ENCODE measurements around the gene REP15.

DNA sequence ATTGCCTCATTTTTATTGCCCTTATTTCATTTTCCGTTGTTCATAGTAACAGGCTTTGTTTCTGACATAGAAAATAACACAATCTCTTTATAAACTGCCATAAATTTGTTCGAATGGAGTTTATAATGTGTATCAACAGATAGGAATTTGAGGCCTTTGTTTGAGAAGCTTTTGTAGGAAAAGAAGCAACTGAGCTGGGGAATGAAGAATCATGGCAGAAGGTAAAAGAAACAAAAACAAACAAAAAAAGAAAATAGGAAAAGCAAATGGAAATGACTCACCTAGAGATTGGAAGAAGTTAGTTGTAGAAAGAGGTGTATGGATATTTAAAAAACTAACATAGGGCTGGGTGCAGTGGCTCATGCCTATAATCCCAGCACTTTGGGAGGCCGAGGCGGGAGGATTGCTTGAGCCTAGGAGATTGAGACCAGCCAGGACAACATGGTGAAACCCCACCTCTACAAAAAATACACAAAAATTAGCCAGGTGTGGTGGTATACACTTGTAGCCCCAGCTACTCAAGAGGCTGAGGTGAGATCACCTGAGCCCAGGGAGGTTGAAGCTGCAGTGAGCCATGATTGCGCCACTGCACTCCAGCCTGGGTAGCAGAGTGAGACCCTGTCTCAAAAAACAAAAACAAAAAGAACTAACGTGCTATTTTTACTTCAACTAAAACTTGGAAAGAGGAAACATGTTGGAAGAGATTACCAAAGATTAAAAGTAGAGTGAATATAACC lies 523 bp upstream of the REP15 start:
- no peak for TF ChIP-seq EP300 (IDR thresholded peaks at IDR 0.05; ENCODE audit: low read depth)
- TF ChIP-seq, protein P1, sequence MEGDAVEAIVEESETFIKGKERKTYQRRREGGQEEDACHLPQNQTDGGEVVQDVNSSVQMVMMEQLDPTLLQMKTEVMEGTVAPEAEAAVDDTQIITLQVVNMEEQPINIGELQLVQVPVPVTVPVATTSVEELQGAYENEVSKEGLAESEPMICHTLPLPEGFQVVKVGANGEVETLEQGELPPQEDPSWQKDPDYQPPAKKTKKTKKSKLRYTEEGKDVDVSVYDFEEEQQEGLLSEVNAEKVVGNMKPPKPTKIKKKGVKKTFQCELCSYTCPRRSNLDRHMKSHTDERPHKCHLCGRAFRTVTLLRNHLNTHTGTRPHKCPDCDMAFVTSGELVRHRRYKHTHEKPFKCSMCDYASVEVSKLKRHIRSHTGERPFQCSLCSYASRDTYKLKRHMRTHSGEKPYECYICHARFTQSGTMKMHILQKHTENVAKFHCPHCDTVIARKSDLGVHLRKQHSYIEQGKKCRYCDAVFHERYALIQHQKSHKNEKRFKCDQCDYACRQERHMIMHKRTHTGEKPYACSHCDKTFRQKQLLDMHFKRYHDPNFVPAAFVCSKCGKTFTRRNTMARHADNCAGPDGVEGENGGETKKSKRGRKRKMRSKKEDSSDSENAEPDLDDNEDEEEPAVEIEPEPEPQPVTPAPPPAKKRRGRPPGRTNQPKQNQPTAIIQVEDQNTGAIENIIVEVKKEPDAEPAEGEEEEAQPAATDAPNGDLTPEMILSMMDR (IDR thresholded peaks at IDR 0.05): no peak
- TF ChIP-seq POLR2AphosphoS5 (IDR thresholded peaks at IDR 0.05): no peak

Data from transverse colon (tissue), 4 donors.